Fibroblast of lung (primary cell): ENCODE measurements around the gene CLIC4.

Source experiments
- CTCF ChIP-seq, 2 donors: IDR thresholded peaks in 1 of 2; conservative IDR thresholded peaks in 1 of 2; 1 replicate in 1 of 2; 2 replicates in 1 of 2; pipeline ENCODE4 v1.5.1; 2011 to 2012; ENCODE audit warnings: low read length in 2 of 2, control low read depth in 1 of 2, inconsistent platforms in 1 of 2, low read depth in 1 of 2, mild to moderate bottlenecking in 1 of 2
- EZH2 ChIP-seq: IDR thresholded peaks from 2 replicates; pipeline ENCODE4 v1.5.1; 2012; ENCODE audit warnings: low read length, control low read depth, mild to moderate bottlenecking; ENCODE audit errors: missing control alignments

DNA sequence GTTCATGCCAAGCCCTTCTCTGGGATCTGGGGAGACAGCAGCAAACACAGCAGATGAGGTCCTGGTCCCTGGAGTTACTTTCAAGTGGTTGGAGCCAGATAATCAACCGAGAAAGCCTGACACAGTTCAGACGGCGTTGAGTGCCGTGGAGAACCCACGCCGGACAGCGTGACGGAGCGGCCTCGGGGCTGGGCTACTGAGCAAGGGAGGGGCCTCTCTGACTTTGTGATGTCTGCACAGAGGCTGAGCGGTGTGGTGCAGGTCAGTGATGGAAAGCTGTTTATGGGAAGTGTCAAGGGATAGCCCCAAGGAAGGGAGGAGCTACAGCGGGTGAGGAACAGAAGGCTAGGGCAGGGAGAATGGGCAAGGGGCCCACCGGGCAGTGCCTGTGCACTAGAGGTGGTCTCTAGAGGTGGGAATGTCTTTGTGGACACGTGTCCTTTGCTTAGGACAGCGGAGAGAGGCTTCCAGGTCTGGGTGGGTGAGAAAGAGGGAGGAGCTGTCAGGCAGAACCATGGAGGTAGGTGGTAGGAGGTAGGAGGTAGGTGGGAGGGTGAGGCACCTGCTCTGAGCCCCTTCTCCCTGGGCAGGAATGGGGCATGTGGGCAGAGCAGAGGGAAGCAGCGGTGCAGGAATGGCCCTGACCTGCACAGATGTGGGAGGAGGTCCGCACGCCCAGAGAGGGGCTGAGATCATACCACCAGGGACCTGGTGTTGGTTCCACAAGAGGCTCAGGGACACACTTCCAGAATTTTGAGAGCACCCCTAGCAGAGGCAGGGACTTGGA lies 122.0 kb downstream of the CLIC4 start:
- no peak for TF ChIP-seq CTCF (conservative IDR thresholded peaks at IDR 0.05 in 1 of 2, IDR thresholded peaks at IDR 0.05 in 1 of 2; ENCODE audit: low read depth in 1 of 2, low read length in 2 of 2)
- no peak for TF ChIP-seq EZH2
